Endothelial cell of umbilical vein (primary cell): ENCODE results near the gene TMEM140. TPM values are rescaled to one million over a fixed set of nuclear protein-coding genes. Genes with fewer than 3 reads are reported as not detected.

Experiments used
- BruUV-seq: library from RNA; stranded (reverse); fragments of 400-500 nt; replicated peaks from 2 replicates; lab custom pipeline; 2021; lab: Mats Ljungman, UMichigan
- CTCF ChIA-PET: fragments of 300-600, 350-600 bp; sonication (Branson Sonifier 250); formaldehyde crosslinking; loops from one replicate; lab custom pipeline; 2021; ENCODE audit warnings: antibody characterized with exemption, inconsistent platforms; lab: Charles Lee
- POLR2A ChIA-PET: fragments of 300-600, 350-600 bp; sonication (Branson Sonifier 250); formaldehyde crosslinking; loops from one replicate; lab custom pipeline; 2021; ENCODE audit warnings: antibody characterized with exemption, inconsistent platforms; lab: Charles Lee
- DNase-seq: peaks from one replicate; pipeline ENCODE4 v3.0.0-alpha.2; 2011; ENCODE audit warnings: low read depth, low spot score
- FAIRE-seq: peaks from 2 replicates; lab custom pipeline; 2011; peaks lifted over from hg19 to GRCh38; lab: Jason Lieb, UNC
- H2AFZ ChIP-seq: 2 replicates; pipeline ENCODE4 v1.6.0; 2012; ENCODE audit warnings: low read depth, low read length, control low read depth, inconsistent platforms
- H3K27ac ChIP-seq: 2 replicates; pipeline ENCODE4 v1.5.1; 2011; ENCODE audit warnings: low read depth, mild to moderate bottlenecking, control low read depth, low read length, moderate library complexity; ENCODE audit not compliant: insufficient read depth
- H3K27me3 ChIP-seq, 2 experiments: 2 replicates each; pipeline versions ENCODE4 v1.6.0 to v1.6.1; 2011; ENCODE audit warnings: low read length in 2 of 2, mixed read lengths in 1 of 2; ENCODE audit not compliant: control insufficient read depth in 2 of 2, insufficient read depth in 2 of 2
- H3K36me3 ChIP-seq, 2 experiments: 2 replicates in 1 of 2; 3 replicates in 1 of 2; pipeline ENCODE4 v1.5.1; 2011; ENCODE audit warnings: low read length in 2 of 2, mild to moderate bottlenecking in 1 of 2, moderate library complexity in 1 of 2; ENCODE audit not compliant: control insufficient read depth in 2 of 2, insufficient read depth in 2 of 2; ENCODE audit errors: extremely low read depth in 1 of 2
- H3K4me1 ChIP-seq: 3 replicates; pipeline ENCODE4 v1.5.1; 2011; ENCODE audit warnings: mild to moderate bottlenecking, low read length; ENCODE audit not compliant: control insufficient read depth, insufficient read depth; ENCODE audit errors: extremely low read depth
- H3K4me2 ChIP-seq: 2 replicates; pipeline ENCODE4 v1.6.1; 2011; ENCODE audit warnings: low read length, control low read depth, mixed read lengths; ENCODE audit not compliant: insufficient read depth
- H3K4me3 ChIP-seq, 3 experiments: fragments of 200-600 bp in 1 of 3; sonication (generic), shearing (Covaris generic) in 1 of 3; replicated peaks in 1 of 3; 2 replicates each; pipeline ENCODE4 v1.5.1; 2011 to 2016; ENCODE audit warnings: control low read depth in 3 of 3, low read length in 3 of 3, mild to moderate bottlenecking in 2 of 3, inconsistent platforms in 1 of 3, low read depth in 1 of 3, moderate library complexity in 1 of 3; ENCODE audit not compliant: insufficient read depth in 1 of 3
- H3K79me2 ChIP-seq: 2 replicates; pipeline ENCODE4 v1.6.0; 2012; ENCODE audit warnings: low read length, inconsistent platforms; ENCODE audit not compliant: control insufficient read depth, insufficient read depth
- H3K9ac ChIP-seq: replicated peaks from 2 replicates; pipeline ENCODE3; 2011; ENCODE audit warnings: low read length, control low read depth; ENCODE audit not compliant: insufficient read depth; ENCODE audit errors: extremely low read depth
- H3K9me1 ChIP-seq: replicated peaks from 3 replicates; pipeline ENCODE4 v1.6.0; 2011; ENCODE audit warnings: mild to moderate bottlenecking, low read length; ENCODE audit not compliant: control insufficient read depth, insufficient read depth; ENCODE audit errors: extremely low read depth
- H3K9me3 ChIP-seq: replicated peaks from 2 replicates; pipeline ENCODE4 v1.5.1; 2012; ENCODE audit warnings: low read length, inconsistent platforms; ENCODE audit not compliant: control insufficient read depth, insufficient read depth
- H4K20me1 ChIP-seq: replicated peaks from 2 replicates; pipeline ENCODE3; 2011; ENCODE audit warnings: mild to moderate bottlenecking, low read length; ENCODE audit not compliant: control insufficient read depth, insufficient read depth; ENCODE audit errors: extremely low read depth
- EZH2 ChIP-seq: IDR thresholded peaks from 2 replicates; pipeline ENCODE4 v1.6.1; 2012; ENCODE audit warnings: borderline replicate concordance, low read depth, mild to moderate bottlenecking, moderate library complexity, low read length, inconsistent platforms; ENCODE audit not compliant: severe bottlenecking
- FOS ChIP-seq: IDR thresholded peaks from 2 replicates; pipeline ENCODE4 v1.6.1; 2011; ENCODE audit warnings: mild to moderate bottlenecking, low read length, moderate library complexity, borderline replicate concordance; ENCODE audit not compliant: insufficient read depth
- GATA2 ChIP-seq: IDR thresholded peaks from 2 replicates; pipeline ENCODE4 v1.7.0; 2011; ENCODE audit warnings: low read depth, mild to moderate bottlenecking, moderate library complexity, mixed read lengths, low read length; ENCODE audit not compliant: insufficient read length, insufficient read depth
- JUN ChIP-seq: IDR thresholded peaks from 2 replicates; pipeline ENCODE4 v1.6.1; 2011; ENCODE audit warnings: borderline replicate concordance, low read depth; ENCODE audit not compliant: insufficient read length, insufficient read depth
- MYC ChIP-seq: IDR thresholded peaks from one replicate; pipeline ENCODE4 v1.6.1; 2011; ENCODE audit warnings: mild to moderate bottlenecking, low read depth, low read length
- POLR2A ChIP-seq: IDR thresholded peaks from 2 replicates; pipeline ENCODE4 v1.6.1; 2012; ENCODE audit warnings: low read depth, mild to moderate bottlenecking, control low read depth, low read length
- POLR2AphosphoS5 ChIP-seq: IDR thresholded peaks from 2 replicates; pipeline ENCODE4 v1.6.1; 2012; ENCODE audit warnings: low read depth, mild to moderate bottlenecking, control low read depth, low read length, moderate library complexity; ENCODE audit not compliant: insufficient read depth
- dilution Hi-C: fragments of 300-500 bp; cut with MboI; formaldehyde crosslinking; loops from one replicate; pipeline ENCODE4 v1.15.0; 2019; ENCODE audit warnings: low sequenced_read_pairs; ENCODE audit not compliant: extremely low pct_ligation_motif_present
- intact Hi-C: fragments of 100-400 bp; cut with micrococcal nuclease; formaldehyde crosslinking; loops from one replicate; pipeline ENCODE4 v1.10.0; 2022
- polyA plus RNA-seq, 4 experiments: library from polyadenylated mRNA; depleted of rRNA in 3 of 4; stranded (reverse) in 3 of 4; unstranded in 1 of 4; fragments of >200 nt; gene quantifications; 2 replicates each; pipeline versions ENCODE4 v1.2.1 to v1.2.3, GENCODE V29; 2011 to 2012; ENCODE audit warnings: missing spikeins in 1 of 4
- total RNA-seq: library from RNA; stranded (reverse); gene quantifications from 2 replicates; pipeline ENCODE4 v1.2.3, GENCODE V29; 2021
- TF ChIP-seq, protein P1 (sequence below): IDR thresholded peaks from 2 replicates; pipeline ENCODE4 v1.6.1; 2011; ENCODE audit not compliant: insufficient read depth, insufficient read length
- TF ChIP-seq, protein P2 (sequence below), 2 donors: IDR thresholded peaks; 1 replicate in 1 of 2; 2 replicates in 1 of 2; pipeline ENCODE4 v1.5.1; 2011; ENCODE audit warnings: low read length in 2 of 2, mild to moderate bottlenecking in 2 of 2, moderate library complexity in 2 of 2, control low read depth in 1 of 2, inconsistent platforms in 1 of 2, low read depth in 1 of 2; ENCODE audit not compliant: insufficient read depth in 1 of 2; ENCODE audit errors: extremely low read depth in 1 of 2

TMEM140 gene
- total and polyA plus RNA-seq, 2 donors (not counting 3 experiments of a cell fraction or from before 2014, with no cell fraction given): 17.9 to 26.5 TPM

DNA sequence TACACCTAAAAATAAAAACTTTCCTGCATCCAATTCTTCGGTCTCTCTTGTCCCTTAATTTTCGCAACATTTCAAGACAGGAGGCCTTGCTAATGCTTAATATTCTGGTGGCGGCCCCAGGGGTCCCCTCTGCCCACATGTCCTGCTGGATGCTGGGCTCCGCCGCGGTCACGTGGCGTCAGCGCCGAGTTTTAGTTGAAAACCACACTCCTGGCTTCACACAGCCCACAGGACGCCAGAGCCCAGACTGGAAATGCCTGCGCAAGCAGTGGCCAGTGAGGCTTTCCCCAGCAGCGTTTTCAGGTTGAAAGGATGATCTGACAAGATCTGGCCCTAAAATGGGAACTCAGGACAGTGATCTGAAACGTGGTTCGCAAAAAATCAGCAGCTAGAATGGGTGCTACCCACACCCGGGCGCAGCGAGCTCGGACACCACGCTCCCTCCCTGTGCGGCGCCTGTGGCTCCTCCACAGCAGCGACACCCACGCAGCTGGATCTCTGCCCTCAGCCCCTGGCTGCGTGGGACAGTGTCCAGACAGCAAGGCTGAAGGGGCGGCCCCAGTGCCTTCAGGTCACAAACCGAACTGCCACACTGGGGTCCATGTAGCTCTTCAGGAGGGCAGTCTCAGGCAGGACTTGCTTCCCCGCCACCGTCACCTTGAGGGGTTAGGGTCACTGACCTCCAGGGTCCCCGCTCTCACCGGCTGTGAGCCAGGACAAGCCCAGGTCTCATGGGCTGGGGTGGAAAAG lies 34.2 kb downstream of the TMEM140 start:
- no peaks in the 10 kb centered on the region for H3K9me1 ChIP-seq
- TF ChIP-seq POLR2AphosphoS5 (no peak), JUN (no peak), MYC (no peak), FOS (no peak), EZH2 (no peak), POLR2A (no peak), GATA2 (no peak)
- TF ChIP-seq, protein P1, sequence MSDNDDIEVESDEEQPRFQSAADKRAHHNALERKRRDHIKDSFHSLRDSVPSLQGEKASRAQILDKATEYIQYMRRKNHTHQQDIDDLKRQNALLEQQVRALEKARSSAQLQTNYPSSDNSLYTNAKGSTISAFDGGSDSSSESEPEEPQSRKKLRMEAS: no peak
- TF ChIP-seq, protein P2, sequence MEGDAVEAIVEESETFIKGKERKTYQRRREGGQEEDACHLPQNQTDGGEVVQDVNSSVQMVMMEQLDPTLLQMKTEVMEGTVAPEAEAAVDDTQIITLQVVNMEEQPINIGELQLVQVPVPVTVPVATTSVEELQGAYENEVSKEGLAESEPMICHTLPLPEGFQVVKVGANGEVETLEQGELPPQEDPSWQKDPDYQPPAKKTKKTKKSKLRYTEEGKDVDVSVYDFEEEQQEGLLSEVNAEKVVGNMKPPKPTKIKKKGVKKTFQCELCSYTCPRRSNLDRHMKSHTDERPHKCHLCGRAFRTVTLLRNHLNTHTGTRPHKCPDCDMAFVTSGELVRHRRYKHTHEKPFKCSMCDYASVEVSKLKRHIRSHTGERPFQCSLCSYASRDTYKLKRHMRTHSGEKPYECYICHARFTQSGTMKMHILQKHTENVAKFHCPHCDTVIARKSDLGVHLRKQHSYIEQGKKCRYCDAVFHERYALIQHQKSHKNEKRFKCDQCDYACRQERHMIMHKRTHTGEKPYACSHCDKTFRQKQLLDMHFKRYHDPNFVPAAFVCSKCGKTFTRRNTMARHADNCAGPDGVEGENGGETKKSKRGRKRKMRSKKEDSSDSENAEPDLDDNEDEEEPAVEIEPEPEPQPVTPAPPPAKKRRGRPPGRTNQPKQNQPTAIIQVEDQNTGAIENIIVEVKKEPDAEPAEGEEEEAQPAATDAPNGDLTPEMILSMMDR (IDR thresholded peaks at IDR 0.05; ENCODE audit: extremely low read depth in 1 of 2, insufficient read depth in 1 of 2, low read depth in 1 of 2, low read length in 2 of 2): no peak
- no peak overlapping the region for H3K4me3 ChIP-seq
- no peak for FAIRE-seq
- no peaks in the 10 kb centered on the region for H3K79me2 ChIP-seq
- H3K4me2 ChIP-seq: no peak overlapping the region
- no peaks in the 10 kb centered on the region for H3K4me1 ChIP-seq
- no peak overlapping the region for H3K27ac ChIP-seq
- H4K20me1 ChIP-seq: no peaks in the 10 kb centered on the region
- H3K27me3 ChIP-seq: no peaks in the 10 kb centered on the region
- POLR2A ChIA-PET: no interaction called here
- dilution Hi-C loops: no loop called here
- no peak overlapping the region for H3K9ac ChIP-seq
- H3K36me3 ChIP-seq: peaks cover 0 to 13% of the 10 kb centered on the region in 2 experiments
- H2AFZ ChIP-seq: no peak overlapping the region
- BruUV-seq: no TSS peak
- H3K9me3 ChIP-seq: peaks cover 15% of the 10 kb centered on the region
- CTCF ChIA-PET: interaction anchor here (0.8 kb wide), 1 partner anchor 12 kb away, joined by 3 read pairs; the partner anchor contains the start of gene CYREN
- DNase-seq: no peak
- intact Hi-C loops: no loop called here
